Activated T-helper 1 cell treated with anti-CD3 and anti-CD28 coated beads, Interleukin-12 subunit alpha, Interleukin-12 subunit beta, Interleukin-2, Interleukin-4 antibody, amounts not matched to agents 30 ng/mL and 10 ng/mL and 1 ng/mL, durations not matched to agents 14 hours and 24 hours and 36 hours (primary cell): ENCODE measurements around the gene AUTS2. TPM values are rescaled to one million over a fixed set of nuclear protein-coding genes. Genes with fewer than 3 reads are reported as not detected.

Experiments
- DNase-seq: peaks from one replicate; pipeline ENCODE4 v3.0.0; 2021; ENCODE audit warnings: low spot score
- H3K27ac Mint-ChIP-seq: one replicate; pipeline ENCODE4 v1.8.0; 2021; ENCODE audit warnings: mild to moderate bottlenecking, mixed read lengths
- H3K27me3 Mint-ChIP-seq: one replicate; pipeline ENCODE4 v1.8.0; 2022; ENCODE audit warnings: mild to moderate bottlenecking, moderate library complexity, mixed read lengths; ENCODE audit not compliant: insufficient read depth
- H3K36me3 Mint-ChIP-seq: one replicate; pipeline ENCODE4 v1.8.0; 2021; ENCODE audit warnings: low read depth, mixed read lengths
- H3K4me1 Mint-ChIP-seq: one replicate; pipeline ENCODE4 v1.8.0; 2021; ENCODE audit warnings: low read depth, mixed read lengths
- H3K4me3 Mint-ChIP-seq: one replicate; pipeline ENCODE4 v1.8.0; 2021; ENCODE audit warnings: mild to moderate bottlenecking, moderate library complexity, mixed read lengths
- H3K9me3 Mint-ChIP-seq: one replicate; pipeline ENCODE4 v1.8.0; 2021; ENCODE audit warnings: mixed read lengths
- intact Hi-C: fragments of 100-400 bp; cut with micrococcal nuclease; formaldehyde crosslinking; loops from one replicate; pipeline ENCODE4 v1.15.1; 2024
- total RNA-seq: library from RNA; stranded (reverse); gene quantifications from 2 replicates; pipeline ENCODE4 v1.2.3, GENCODE V29; 2022

Gene AUTS2
- total RNA-seq, 1 donor from 2014 or later, result 2.7 TPM

GRCh38 chr7:70525991-70526390 is 927.7 kb downstream of the AUTS2 start:
- peaks cover 2% of the 10 kb centered on the region for H3K27me3 Mint-ChIP-seq
- no peak overlapping the region for H3K27ac Mint-ChIP-seq
- no peaks in the 10 kb centered on the region for H3K36me3 Mint-ChIP-seq
- no peaks in the 10 kb centered on the region for H3K9me3 Mint-ChIP-seq
- intact Hi-C loops, result no loop called here
- no peak for DNase-seq
- no peaks in the 10 kb centered on the region for H3K4me1 Mint-ChIP-seq
- no peak overlapping the region for H3K4me3 Mint-ChIP-seq

DNA sequence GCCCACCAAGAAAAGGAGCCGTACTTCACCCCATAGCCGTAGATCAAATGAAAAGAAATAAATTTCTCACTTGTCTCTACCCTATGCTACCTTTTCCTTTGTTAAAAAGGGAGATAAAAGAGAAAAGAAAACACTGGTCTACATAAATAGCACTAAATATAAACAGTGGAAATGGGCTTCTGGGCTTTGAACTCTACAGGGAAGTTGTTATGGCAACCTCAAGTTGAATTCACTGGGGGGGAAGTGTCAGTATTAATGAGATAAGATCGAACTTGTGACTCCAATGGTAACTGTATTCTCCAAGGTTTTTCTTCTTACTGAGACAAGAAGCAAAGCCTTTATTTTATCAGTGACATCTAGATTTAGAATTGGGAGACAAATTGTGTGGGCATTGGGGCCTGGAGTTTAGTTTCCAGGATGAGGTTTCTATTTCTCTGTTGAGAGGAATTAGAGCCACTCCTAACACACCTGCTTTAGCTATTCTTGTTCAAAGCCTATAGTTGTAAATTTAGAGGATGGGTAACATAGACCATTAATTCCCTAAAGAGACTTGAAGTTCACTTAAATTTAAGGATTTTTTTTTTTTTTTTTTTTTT is 929.3 kb downstream of the AUTS2 start:
- H3K36me3 Mint-ChIP-seq, result no peaks in the 10 kb centered on the region
- no peaks in the 10 kb centered on the region for H3K4me1 Mint-ChIP-seq
- DNase-seq, result no peak
- peaks cover 2% of the 10 kb centered on the region for H3K27me3 Mint-ChIP-seq
- H3K27ac Mint-ChIP-seq, result no peak overlapping the region
- H3K9me3 Mint-ChIP-seq, result no peaks in the 10 kb centered on the region
- intact Hi-C loops, result no loop called here
- no peak overlapping the region for H3K4me3 Mint-ChIP-seq

GRCh38 chr7:70529436-70529835 is 931.2 kb downstream of the AUTS2 start:
- no peaks in the 10 kb centered on the region for H3K9me3 Mint-ChIP-seq
- no peak overlapping the region for H3K27ac Mint-ChIP-seq
- no peaks in the 10 kb centered on the region for H3K36me3 Mint-ChIP-seq
- intact Hi-C loops, result no loop called here
- no peak overlapping the region for H3K4me3 Mint-ChIP-seq
- peaks cover 2% of the 10 kb centered on the region for H3K27me3 Mint-ChIP-seq
- no peak for DNase-seq
- H3K4me1 Mint-ChIP-seq, result no peaks in the 10 kb centered on the region

DNA sequence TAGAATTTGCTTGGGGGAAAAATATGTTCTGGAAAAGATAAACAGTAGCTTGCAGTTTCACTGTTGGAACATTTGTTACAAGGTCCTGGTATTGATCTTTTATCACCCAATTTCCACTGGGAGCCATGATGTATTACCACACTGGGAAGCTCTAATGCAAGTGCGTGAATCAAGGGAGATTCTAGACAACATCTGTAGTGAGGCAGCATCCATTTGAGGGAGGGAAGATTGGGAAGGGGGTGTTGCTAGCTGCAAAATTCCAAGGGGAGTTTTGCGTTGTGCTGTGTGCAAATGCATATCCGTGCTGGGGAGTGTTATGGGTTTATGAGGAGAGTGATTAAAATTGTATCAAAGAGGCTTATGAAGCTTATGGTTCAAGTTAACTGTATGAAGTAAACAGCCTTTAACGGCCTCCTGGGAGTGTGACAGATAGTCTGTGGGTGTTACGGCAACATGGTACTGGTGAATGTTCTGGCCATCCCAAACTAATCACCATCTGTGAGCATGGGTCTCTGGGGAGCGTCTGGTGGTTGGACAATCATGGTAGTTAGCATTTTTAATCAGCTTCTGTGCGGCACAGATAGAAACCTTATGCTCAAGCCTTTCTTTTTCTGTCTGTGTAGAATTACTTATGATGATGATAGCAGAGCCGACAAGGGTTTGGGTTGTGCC is 931.8 kb downstream of the AUTS2 start:
- DNase-seq, result no peak
- H3K9me3 Mint-ChIP-seq, result no peaks in the 10 kb centered on the region
- no peaks in the 10 kb centered on the region for H3K4me1 Mint-ChIP-seq
- intact Hi-C loops, result no loop called here
- H3K36me3 Mint-ChIP-seq, result no peaks in the 10 kb centered on the region
- no peak overlapping the region for H3K27ac Mint-ChIP-seq
- no peak overlapping the region for H3K4me3 Mint-ChIP-seq
- peaks cover 2% of the 10 kb centered on the region for H3K27me3 Mint-ChIP-seq

DNA sequence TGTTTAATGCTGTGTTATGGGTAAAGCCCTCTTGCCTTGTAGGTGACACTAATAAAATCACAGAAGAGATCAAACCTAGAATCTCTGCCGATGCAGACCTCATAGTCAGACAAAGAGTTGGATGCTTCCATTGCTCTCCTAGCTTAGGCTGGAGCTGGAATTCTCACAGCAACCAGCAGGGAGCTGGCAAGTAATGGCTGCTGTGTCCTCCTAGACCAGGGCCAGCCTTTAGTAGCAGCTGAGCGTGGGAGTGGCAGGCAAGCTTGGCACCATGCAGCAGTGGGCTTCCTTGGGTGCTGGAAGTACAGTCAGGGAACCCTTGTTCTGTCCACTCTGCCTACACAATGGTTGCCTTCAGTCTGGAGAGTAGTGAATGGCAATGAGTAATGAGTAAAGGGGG is 935.3 kb downstream of the AUTS2 start:
- Mint-ChIP-seq H3K4me1 (no peaks in the 10 kb centered on the region), H3K36me3 (no peaks in the 10 kb centered on the region), H3K27ac (no peak overlapping the region), H3K9me3 (no peaks in the 10 kb centered on the region), H3K27me3 (peaks cover 2% of the 10 kb centered on the region), H3K4me3 (no peak overlapping the region)
- intact Hi-C loops, result no loop called here
- DNase-seq, result no peak

DNA sequence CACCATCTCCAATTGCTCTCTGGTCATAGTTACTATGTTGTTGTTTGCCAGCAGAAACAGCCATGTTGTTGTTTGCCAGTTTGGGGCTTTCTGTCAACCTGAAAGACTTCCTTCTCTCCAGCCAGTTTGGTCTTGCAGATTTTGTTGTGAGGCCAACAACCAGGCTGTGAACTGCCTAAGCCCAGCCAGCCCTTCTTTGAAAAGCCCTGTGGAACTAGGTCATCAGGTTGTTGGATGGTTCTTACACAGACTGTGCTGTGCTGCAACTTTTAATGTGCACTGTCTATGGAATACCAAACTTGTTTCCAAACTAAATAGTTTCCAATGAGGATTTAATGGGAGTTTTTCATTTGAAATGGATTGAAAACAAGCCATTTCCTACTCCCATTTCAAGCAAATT is 940.9 kb downstream of the AUTS2 start:
- H3K27me3 Mint-ChIP-seq, result peaks cover 2% of the 10 kb centered on the region

DNA sequence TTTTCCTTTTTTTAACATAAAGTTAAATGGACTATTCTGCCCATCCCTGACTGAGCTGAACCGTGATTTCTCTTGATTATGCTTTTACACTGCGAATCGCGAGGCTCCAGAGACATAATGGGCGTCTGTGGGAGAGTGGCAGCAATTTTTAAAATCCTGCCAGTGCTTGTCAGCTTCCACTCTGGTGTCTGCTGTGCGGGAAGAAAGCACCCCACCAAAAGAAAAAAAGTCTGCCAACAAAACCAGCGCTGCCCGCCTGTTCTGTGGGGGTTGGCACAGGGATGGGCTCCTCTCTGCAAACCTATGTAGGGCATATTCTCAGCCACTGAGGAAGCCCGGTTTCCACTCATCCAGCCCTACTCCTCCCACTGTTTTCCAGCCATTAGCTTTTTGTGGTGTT is 941.3 kb downstream of the AUTS2 start:
- Mint-ChIP-seq H3K4me1 (no peaks in the 10 kb centered on the region), H3K36me3 (no peaks in the 10 kb centered on the region), H3K9me3 (no peaks in the 10 kb centered on the region), H3K27ac (no peak overlapping the region), H3K4me3 (no peak overlapping the region), H3K27me3 (peaks cover 2% of the 10 kb centered on the region)
- DNase-seq, result no peak
- intact Hi-C loops, result no loop called here

More for the DNA sequence above, 940.9 kb downstream of the AUTS2 start:
- intact Hi-C loops, result no loop called here
- Mint-ChIP-seq H3K36me3 (no peaks in the 10 kb centered on the region), H3K4me1 (no peaks in the 10 kb centered on the region), H3K27ac (no peak overlapping the region), H3K9me3 (no peaks in the 10 kb centered on the region), H3K4me3 (no peak overlapping the region)
- no peak for DNase-seq

- H3K4me3 Mint-ChIP-seq, result no peak overlapping the region
- intact Hi-C loops, result no loop called here
These were observed 942.4 kb downstream of the AUTS2 start for GRCh38 chr7:70540641-70541040.

GRCh38 chr7:70542750-70543376 is 944.6 kb downstream of the AUTS2 start:
- H3K9me3 Mint-ChIP-seq, result no peaks in the 10 kb centered on the region
- no peak overlapping the region for H3K27ac Mint-ChIP-seq
- no peak for DNase-seq
- no peaks in the 10 kb centered on the region for H3K36me3 Mint-ChIP-seq
- H3K4me3 Mint-ChIP-seq, result no peak overlapping the region
- no peaks in the 10 kb centered on the region for H3K4me1 Mint-ChIP-seq
- intact Hi-C loops, result no loop called here
- peaks cover 2% of the 10 kb centered on the region for H3K27me3 Mint-ChIP-seq

More at GRCh38 chr7:70540641-70541040, 942.4 kb downstream of the AUTS2 start:
- no peaks in the 10 kb centered on the region for H3K4me1 Mint-ChIP-seq
- H3K36me3 Mint-ChIP-seq, result no peaks in the 10 kb centered on the region
- H3K27me3 Mint-ChIP-seq, result peaks cover 2% of the 10 kb centered on the region
- no peak for DNase-seq
- no peak overlapping the region for H3K27ac Mint-ChIP-seq
- H3K9me3 Mint-ChIP-seq, result no peaks in the 10 kb centered on the region

DNA sequence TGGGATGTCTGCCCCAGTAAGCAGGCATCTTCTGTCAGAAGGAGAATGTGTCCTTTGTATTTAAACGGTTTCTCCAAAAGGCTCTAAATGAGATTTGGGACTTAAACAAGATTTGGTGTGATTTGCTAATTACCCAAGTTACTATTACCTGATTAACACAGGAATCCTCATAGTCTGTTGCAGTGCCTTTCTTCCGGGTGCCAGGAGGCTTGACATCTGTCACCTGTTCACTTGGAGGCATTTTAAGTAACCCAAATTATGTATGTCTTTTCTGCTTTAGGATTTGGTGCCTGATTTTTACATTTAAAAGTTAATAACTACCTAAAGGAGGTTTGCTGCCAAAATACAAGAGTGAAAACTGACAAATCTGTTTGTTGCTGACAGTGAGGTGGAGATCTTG is 945.7 kb downstream of the AUTS2 start:
- Mint-ChIP-seq H3K4me1 (no peaks in the 10 kb centered on the region), H3K36me3 (no peaks in the 10 kb centered on the region), H3K27ac (no peak overlapping the region), H3K9me3 (no peaks in the 10 kb centered on the region), H3K27me3 (no peaks in the 10 kb centered on the region), H3K4me3 (no peak overlapping the region)
- intact Hi-C loops, result no loop called here
- DNase-seq, result no peak

DNA sequence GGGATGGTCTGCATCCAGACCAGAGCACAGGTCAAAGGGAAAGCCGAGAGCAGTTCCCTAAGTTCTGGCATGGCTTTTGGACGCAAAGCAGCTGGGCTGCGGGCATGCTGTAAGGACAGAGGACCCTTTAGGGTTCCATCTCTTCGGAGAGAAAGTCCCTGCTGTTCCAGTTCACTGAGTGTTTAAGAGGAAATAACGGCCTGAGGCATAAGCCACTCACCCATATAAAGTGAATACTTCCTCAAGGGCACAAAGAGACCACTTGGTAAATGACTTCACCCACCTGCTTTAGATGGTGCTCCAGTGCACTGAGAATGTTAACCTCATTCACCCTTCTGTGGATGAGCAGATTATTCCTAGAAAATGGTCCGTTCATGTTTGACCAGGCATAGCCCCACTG is 946.9 kb downstream of the AUTS2 start:
- Mint-ChIP-seq H3K36me3 (no peaks in the 10 kb centered on the region), H3K9me3 (no peaks in the 10 kb centered on the region), H3K27ac (no peak overlapping the region), H3K4me3 (no peak overlapping the region), H3K4me1 (no peaks in the 10 kb centered on the region), H3K27me3 (no peaks in the 10 kb centered on the region)
- intact Hi-C loops, result no loop called here
- DNase-seq, result no peak

DNA sequence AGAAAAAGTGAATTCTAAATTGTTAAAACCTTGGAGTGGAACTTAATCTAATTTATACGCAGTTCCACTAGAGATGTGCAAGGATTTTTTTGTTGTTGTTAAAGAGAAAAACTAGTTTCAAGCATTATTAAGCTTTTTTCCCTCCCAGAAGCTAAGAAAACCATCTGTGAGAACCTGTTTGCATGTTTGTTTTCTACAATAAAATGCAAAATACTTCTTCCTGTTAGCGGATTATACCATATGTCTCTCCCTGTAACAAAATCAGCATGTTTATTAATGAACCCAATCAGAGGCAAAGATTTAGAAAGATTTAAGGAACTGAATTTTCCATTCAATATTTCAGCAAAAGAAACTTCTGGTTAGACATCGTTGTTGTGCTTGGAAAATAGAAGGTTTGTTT is 953.9 kb downstream of the AUTS2 start:
- no peak overlapping the region for H3K27ac Mint-ChIP-seq
- DNase-seq, result no peak
- H3K27me3 Mint-ChIP-seq, result peaks cover 2% of the 10 kb centered on the region
- no peaks in the 10 kb centered on the region for H3K36me3 Mint-ChIP-seq
- no peak overlapping the region for H3K4me3 Mint-ChIP-seq
- H3K4me1 Mint-ChIP-seq, result no peaks in the 10 kb centered on the region
- intact Hi-C loops, result no loop called here
- H3K9me3 Mint-ChIP-seq, result no peaks in the 10 kb centered on the region

- H3K36me3 Mint-ChIP-seq, result no peaks in the 10 kb centered on the region
- no peak for DNase-seq
- H3K4me3 Mint-ChIP-seq, result no peak overlapping the region
- intact Hi-C loops, result no loop called here
- H3K27ac Mint-ChIP-seq, result no peak overlapping the region
- H3K27me3 Mint-ChIP-seq, result peaks cover 2% of the 10 kb centered on the region
- H3K9me3 Mint-ChIP-seq, result no peaks in the 10 kb centered on the region
- no peaks in the 10 kb centered on the region for H3K4me1 Mint-ChIP-seq
These were observed 955.1 kb downstream of the AUTS2 start for GRCh38 chr7:70553364-70553763.
